Measurements from ENCODE around the gene CATSPERE. TPM values are rescaled to one million over a fixed set of nuclear protein-coding genes. Genes with fewer than 3 reads are reported as not detected.
"Not testable (repeated sequence)": the region's sequence is repeated elsewhere in the genome, so short reads cannot be mapped to it uniquely, and the experiment has no call there.

CATSPERE gene
- total RNA-seq, 2 donors from 2014 or later: 0.33 to 0.42 TPM

DNA sequence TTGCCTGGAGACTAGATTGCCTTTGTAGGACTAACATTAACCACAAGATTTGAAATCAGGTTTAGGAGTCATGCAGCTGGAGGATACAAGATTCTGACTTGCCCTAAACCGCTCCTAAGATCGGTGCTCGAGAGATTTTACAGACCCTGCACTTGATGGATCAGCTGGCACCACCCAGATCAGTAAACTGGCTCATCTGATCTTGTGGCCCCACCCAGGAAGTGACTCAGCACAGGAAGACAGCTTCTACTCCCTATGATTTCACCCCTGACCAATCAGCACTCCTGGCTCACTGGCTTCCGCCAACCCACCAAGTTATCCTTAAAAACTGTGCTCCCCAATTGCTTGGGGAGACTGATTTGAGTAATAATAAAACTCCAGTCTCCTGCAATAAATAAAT, 876 bp upstream of the CATSPERE start:
- Histone ChIP-seq H3K4me3 (ENCODE audit: low read length) (no peak overlapping the region), H3K27me3 (ENCODE audit: control insufficient read depth, insufficient read depth, low read length, poor library complexity, severe bottlenecking) (no peaks in the 10 kb centered on the region), H3K9ac (ENCODE audit: extremely low read depth, low read length, poor library complexity, severe bottlenecking) (no peak overlapping the region), H3K36me3 (ENCODE audit: control insufficient read depth, insufficient read depth, low read length) (no peaks in the 10 kb centered on the region), H3K27ac (ENCODE audit: low read depth, low read length) (no peak overlapping the region), H3K4me1 (ENCODE audit: control insufficient read depth, insufficient read depth, low read length) (peaks cover 2% of the 10 kb centered on the region), H3K9me3 (ENCODE audit: control insufficient read depth, low read length) (peaks cover 6% of the 10 kb centered on the region)
- Mint-ChIP-seq H3K36me3 (ENCODE audit: low read depth) (peaks cover 15% of the 10 kb centered on the region), H3K27ac (no peak overlapping the region), H3K9me3 (peaks cover 28% of the 10 kb centered on the region), H3K4me1 (peaks cover 15% of the 10 kb centered on the region), H3K27me3 (ENCODE audit: insufficient read depth) (no peaks in the 10 kb centered on the region), H3K4me3 (no peak overlapping the region)
- DNase-seq: no peak
- TF ChIP-seq, protein P1, sequence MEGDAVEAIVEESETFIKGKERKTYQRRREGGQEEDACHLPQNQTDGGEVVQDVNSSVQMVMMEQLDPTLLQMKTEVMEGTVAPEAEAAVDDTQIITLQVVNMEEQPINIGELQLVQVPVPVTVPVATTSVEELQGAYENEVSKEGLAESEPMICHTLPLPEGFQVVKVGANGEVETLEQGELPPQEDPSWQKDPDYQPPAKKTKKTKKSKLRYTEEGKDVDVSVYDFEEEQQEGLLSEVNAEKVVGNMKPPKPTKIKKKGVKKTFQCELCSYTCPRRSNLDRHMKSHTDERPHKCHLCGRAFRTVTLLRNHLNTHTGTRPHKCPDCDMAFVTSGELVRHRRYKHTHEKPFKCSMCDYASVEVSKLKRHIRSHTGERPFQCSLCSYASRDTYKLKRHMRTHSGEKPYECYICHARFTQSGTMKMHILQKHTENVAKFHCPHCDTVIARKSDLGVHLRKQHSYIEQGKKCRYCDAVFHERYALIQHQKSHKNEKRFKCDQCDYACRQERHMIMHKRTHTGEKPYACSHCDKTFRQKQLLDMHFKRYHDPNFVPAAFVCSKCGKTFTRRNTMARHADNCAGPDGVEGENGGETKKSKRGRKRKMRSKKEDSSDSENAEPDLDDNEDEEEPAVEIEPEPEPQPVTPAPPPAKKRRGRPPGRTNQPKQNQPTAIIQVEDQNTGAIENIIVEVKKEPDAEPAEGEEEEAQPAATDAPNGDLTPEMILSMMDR (conservative IDR thresholded peaks at IDR 0.05): no peak
- 96 to 100% methylated on average over 3 to 4 of the region's 4 CpGs for WGBS, 2 experiments (ENCODE audit: insufficient coverage in 1 of 2, insufficient read length in 1 of 2)

DNA sequence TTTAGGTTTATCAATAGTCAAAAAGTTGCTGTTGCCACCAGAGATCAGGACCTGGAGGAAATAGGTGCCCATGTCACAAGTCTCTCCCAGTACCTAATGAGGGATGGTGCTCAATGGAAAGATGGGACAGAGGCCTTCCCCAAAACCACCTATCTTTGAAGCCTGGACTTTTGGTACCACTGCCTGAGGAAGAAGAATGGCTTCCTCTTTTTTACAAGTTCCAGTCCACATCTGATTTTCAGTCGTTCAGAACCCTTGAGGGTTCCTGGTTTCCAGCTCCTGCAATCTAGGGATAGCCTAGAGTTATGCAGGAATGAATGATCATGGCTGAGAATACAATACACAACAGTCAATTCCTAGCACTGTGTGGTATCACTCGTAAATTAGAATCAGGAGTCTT, 5.7 kb downstream of the CATSPERE start:
- Histone ChIP-seq H3K4me1 (ENCODE audit: control insufficient read depth, insufficient read depth, low read length) (no peaks in the 10 kb centered on the region), H3K9me3 (ENCODE audit: control insufficient read depth, low read length) (no peaks in the 10 kb centered on the region), H3K36me3 (ENCODE audit: control insufficient read depth, insufficient read depth, low read length) (no peaks in the 10 kb centered on the region), H3K4me3 (ENCODE audit: low read length) (no peak overlapping the region), H3K9ac (ENCODE audit: extremely low read depth, low read length, poor library complexity, severe bottlenecking) (no peak overlapping the region), H3K27ac (ENCODE audit: low read depth, low read length) (no peak overlapping the region), H3K27me3 (ENCODE audit: control insufficient read depth, insufficient read depth, low read length, poor library complexity, severe bottlenecking) (no peaks in the 10 kb centered on the region)
- Mint-ChIP-seq H3K9me3 (no peaks in the 10 kb centered on the region), H3K4me1 (no peaks in the 10 kb centered on the region), H3K27me3 (ENCODE audit: insufficient read depth) (no peaks in the 10 kb centered on the region), H3K36me3 (ENCODE audit: low read depth) (no peaks in the 10 kb centered on the region), H3K4me3 (no peak overlapping the region), H3K27ac (no peak overlapping the region)
- TF ChIP-seq, protein P1 (conservative IDR thresholded peaks at IDR 0.05): no peak
- WGBS, 2 experiments (ENCODE audit: insufficient coverage in 1 of 2, insufficient read length in 1 of 2): 87% methylated on average over 2 of the region's 2 CpGs; no CpG with 5 or more reads in 1 of the 2 experiments
- no peak for DNase-seq

DNA sequence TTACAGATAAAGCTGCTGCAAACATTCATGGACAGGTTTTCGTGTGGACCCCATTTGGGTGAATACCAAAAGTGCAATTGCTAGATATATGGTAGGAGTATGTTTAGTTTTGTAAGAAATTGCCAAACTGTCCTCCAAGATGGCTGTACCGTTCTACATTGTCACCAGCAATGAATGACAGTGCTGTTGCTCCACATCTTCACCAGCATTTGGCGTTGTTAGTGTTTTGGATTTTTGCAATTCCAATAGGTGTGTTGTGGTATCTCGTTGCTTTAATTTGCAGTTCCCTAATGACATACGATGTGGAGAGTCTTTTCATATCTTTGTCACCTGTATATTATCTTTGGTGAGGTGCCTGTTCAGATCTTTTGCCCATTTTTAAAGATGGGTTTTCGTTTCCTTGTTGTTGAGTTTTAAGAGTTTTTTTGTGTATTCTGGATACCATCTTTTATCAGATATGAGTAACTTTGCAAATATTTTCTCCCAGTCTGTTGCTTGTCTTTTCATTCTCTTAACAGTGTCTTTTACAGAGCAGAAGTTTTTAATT, 12.1 kb downstream of the CATSPERE start:
- Mint-ChIP-seq H3K27me3 (ENCODE audit: insufficient read depth) (no peaks in the 10 kb centered on the region), H3K9me3 (peaks cover 5% of the 10 kb centered on the region), H3K27ac (no peak overlapping the region), H3K4me3 (no peak overlapping the region), H3K4me1 (no peaks in the 10 kb centered on the region), H3K36me3 (ENCODE audit: low read depth) (no peaks in the 10 kb centered on the region)
- Histone ChIP-seq H3K9ac (ENCODE audit: extremely low read depth, low read length, poor library complexity, severe bottlenecking) (no peak overlapping the region), H3K9me3 (ENCODE audit: control insufficient read depth, low read length) (no peaks in the 10 kb centered on the region), H3K4me1 (ENCODE audit: control insufficient read depth, insufficient read depth, low read length) (no peaks in the 10 kb centered on the region), H3K27me3 (ENCODE audit: control insufficient read depth, insufficient read depth, low read length, poor library complexity, severe bottlenecking) (no peaks in the 10 kb centered on the region), H3K27ac (ENCODE audit: low read depth, low read length) (no peak overlapping the region), H3K4me3 (ENCODE audit: low read length) (no peak overlapping the region), H3K36me3 (ENCODE audit: control insufficient read depth, insufficient read depth, low read length) (no peaks in the 10 kb centered on the region)
- WGBS, 2 experiments (ENCODE audit: insufficient coverage in 1 of 2, insufficient read length in 1 of 2): 86 to 94% methylated on average over 4 to 6 of the region's 6 CpGs
- TF ChIP-seq, protein P1 (conservative IDR thresholded peaks at IDR 0.05): no peak
- DNase-seq: no peak

DNA sequence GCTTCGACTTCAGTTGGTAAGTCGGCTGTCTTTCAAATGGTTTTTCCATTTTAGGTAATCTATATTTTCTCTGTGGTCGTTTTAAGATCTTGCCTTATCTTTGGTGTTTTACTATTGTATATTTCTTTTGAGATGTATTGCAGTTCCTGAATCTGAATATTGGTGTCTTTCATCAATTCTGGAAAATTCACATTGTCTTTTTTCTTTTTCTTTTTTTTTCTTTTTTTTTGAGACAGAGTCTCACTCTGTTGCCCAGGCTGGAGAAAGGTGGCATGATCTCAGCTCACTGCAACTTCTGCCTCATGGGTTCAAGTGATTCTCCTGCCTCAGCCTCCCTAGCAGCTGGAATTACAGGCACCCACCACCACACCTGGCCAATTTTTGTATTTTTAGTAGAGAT, 23.9 kb downstream of the CATSPERE start:
- H3K27ac ChIP-seq (ENCODE audit: low read depth, low read length); H3K27ac Mint-ChIP-seq; H3K4me1 ChIP-seq (ENCODE audit: control insufficient read depth, insufficient read depth, low read length); DNase-seq; H3K4me3 ChIP-seq (ENCODE audit: low read length); H3K27me3 Mint-ChIP-seq (ENCODE audit: insufficient read depth); H3K27me3 ChIP-seq (ENCODE audit: control insufficient read depth, insufficient read depth, low read length, poor library complexity, severe bottlenecking); H3K9ac ChIP-seq (ENCODE audit: extremely low read depth, low read length, poor library complexity, severe bottlenecking); H3K4me3 Mint-ChIP-seq; H3K9me3 Mint-ChIP-seq; H3K4me1 Mint-ChIP-seq; H3K36me3 ChIP-seq (ENCODE audit: control insufficient read depth, insufficient read depth, low read length); H3K9me3 ChIP-seq (ENCODE audit: control insufficient read depth, low read length); H3K36me3 Mint-ChIP-seq (ENCODE audit: low read depth): not testable (repeated sequence)
- 53% methylated on average over 3 of the region's 3 CpGs; no CpG with 5 or more reads in 1 of the 2 experiments for WGBS, 2 experiments (ENCODE audit: insufficient coverage in 1 of 2, insufficient read length in 1 of 2)
